ENCODE measurements around the gene SLFN14.
"Not testable (repeated sequence)": the region's sequence is repeated elsewhere in the genome, so short reads cannot be mapped to it uniquely, and the experiment has no call there.

SLFN14 gene

GRCh38 chr17:35519906-35520442 is 40.6 kb downstream of the SLFN14 start:
- DNase-seq: no peak

GRCh38 chr17:35519439-35519838 is 41.2 kb downstream of the SLFN14 start:
- DNase-seq: no peak

GRCh38 chr17:35518431-35518830 is 42.2 kb downstream of the SLFN14 start:
- DNase-seq: not testable (repeated sequence)

- no peak for DNase-seq
Observed at GRCh38 chr17:35515027-35515426, 45.6 kb downstream of the SLFN14 start.

- no peak for DNase-seq
Observed at GRCh38 chr17:35514564-35514963, 46.1 kb downstream of the SLFN14 start.

All from NCI-H2171 treated with DMSO at 0.1 percent for 48 hours (cell line).